ENCODE measurements around the gene ERP27.

DNA sequence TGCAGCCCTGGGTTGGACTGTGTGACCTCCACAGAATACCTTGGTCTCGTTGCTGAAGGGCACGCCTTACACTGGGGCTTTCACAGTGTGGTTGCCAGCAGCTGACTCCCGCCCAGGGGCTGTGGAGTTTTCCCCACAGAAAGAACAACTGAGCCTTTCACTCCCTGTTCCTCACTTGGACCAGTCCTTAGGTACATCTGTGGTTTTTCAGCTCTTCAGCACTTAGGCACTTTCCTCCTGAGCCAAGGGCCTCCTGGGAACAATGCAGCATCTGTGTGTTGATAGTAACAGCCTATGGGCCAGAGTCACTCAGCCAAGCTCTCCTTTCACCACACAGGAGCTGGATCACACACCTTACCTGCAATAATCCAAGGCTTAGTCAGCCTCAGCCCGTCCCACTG lies 25.0 kb downstream of the ERP27 start:
- TF ChIP-seq CTCF (IDR thresholded peaks at IDR 0.05) (no peak), POLR2A (IDR thresholded peaks at IDR 0.05) (no peak)
